ENCODE results near the gene RAP2A. TPM values are rescaled to one million over a fixed set of nuclear protein-coding genes. Genes with fewer than 3 reads are reported as not detected.

Gene RAP2A
- polyA plus RNA-seq (2012; ENCODE audit: insufficient read length, low read depth) = 8.8 TPM

DNA sequence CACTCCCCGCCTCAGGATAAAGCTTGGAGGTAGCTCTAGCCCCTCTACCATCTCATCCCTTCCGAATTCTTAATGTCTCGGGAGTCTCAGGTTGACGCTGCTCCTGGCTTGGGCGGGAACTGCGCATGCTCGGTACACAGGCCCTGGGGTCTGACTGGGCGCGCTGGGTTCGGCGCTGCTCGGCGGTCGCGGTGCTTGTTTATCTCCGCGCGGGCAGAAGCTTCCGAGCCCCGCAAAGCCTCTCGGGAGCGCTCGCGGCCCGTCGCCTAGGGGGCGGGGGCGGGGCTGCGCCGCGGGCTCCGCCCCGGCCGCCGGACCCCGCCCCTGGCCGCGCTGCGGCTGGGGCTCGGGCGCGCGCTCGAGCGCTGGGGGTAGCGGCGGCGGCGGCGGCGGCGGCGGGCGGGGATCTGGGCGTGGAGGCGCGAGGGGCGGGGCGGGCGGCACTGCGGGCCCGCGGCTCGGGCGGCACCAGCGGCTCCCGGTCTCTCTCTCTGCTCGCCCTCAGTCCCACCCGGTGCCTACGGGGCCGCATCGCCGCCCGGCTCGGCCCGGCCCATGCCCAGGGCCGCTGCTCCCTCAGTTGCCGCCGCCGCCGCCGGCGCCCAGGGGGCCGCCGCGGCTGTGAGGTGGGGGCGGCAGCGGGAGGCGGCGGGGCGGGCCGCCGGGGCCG, at the start of gene RAP2A:
Gene RAP2A (plus strand): TSS at position 443 of the 670 bp plus-strand sequence. CDS start 302 bp downstream, outside the sequence.
- TF ChIP-seq POLR2AphosphoS5 (IDR thresholded peaks at IDR 0.05; ENCODE audit: low read depth, low read length) (no peak), FOXP2 (optimal IDR thresholded peaks at IDR 0.05; ENCODE audit: borderline replicate concordance, extremely low read depth, extremely low read length, insufficient read depth) (peak; percentile 88), TAF1 (IDR thresholded peaks at IDR 0.05; ENCODE audit: borderline replicate concordance, insufficient read depth, low read length) (no peak), SIN3A (IDR thresholded peaks at IDR 0.05; ENCODE audit: borderline replicate concordance, insufficient read depth, low read length) (no peak)

DNA sequence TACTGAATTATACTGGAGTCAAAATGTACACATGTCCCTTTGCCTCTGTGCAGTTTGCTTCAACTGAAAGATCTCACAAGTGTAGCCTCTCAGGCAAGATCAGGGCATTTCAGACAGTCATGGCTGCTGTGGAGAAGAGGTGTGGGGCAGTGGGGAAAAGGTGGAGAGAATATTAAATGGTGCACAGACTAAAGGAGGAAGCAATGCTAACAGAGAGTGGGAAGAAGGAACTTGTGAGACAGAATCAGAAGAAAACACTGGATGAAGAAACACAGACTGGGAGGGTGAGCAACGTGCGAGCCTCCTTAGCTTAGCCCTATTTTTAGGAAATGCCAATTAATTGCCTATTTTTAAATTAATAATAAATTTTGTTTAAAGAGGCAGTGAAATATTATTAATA, 49.6 kb upstream of the RAP2A start:
- TF ChIP-seq, protein P1, sequence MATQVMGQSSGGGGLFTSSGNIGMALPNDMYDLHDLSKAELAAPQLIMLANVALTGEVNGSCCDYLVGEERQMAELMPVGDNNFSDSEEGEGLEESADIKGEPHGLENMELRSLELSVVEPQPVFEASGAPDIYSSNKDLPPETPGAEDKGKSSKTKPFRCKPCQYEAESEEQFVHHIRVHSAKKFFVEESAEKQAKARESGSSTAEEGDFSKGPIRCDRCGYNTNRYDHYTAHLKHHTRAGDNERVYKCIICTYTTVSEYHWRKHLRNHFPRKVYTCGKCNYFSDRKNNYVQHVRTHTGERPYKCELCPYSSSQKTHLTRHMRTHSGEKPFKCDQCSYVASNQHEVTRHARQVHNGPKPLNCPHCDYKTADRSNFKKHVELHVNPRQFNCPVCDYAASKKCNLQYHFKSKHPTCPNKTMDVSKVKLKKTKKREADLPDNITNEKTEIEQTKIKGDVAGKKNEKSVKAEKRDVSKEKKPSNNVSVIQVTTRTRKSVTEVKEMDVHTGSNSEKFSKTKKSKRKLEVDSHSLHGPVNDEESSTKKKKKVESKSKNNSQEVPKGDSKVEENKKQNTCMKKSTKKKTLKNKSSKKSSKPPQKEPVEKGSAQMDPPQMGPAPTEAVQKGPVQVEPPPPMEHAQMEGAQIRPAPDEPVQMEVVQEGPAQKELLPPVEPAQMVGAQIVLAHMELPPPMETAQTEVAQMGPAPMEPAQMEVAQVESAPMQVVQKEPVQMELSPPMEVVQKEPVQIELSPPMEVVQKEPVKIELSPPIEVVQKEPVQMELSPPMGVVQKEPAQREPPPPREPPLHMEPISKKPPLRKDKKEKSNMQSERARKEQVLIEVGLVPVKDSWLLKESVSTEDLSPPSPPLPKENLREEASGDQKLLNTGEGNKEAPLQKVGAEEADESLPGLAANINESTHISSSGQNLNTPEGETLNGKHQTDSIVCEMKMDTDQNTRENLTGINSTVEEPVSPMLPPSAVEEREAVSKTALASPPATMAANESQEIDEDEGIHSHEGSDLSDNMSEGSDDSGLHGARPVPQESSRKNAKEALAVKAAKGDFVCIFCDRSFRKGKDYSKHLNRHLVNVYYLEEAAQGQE (IDR thresholded peaks at IDR 0.05; ENCODE audit: insufficient read depth in 1 of 2, low read depth in 2 of 2, low read length in 2 of 2) = no peak
- no peak for TF ChIP-seq POLR2AphosphoS5 (IDR thresholded peaks at IDR 0.05; ENCODE audit: low read depth, low read length)
- no peak for TF ChIP-seq SIN3A (IDR thresholded peaks at IDR 0.05; ENCODE audit: borderline replicate concordance, insufficient read depth, low read length)
- no peak for TF ChIP-seq FOXP2 (optimal IDR thresholded peaks at IDR 0.05; ENCODE audit: borderline replicate concordance, extremely low read depth, extremely low read length, insufficient read depth)

DNA sequence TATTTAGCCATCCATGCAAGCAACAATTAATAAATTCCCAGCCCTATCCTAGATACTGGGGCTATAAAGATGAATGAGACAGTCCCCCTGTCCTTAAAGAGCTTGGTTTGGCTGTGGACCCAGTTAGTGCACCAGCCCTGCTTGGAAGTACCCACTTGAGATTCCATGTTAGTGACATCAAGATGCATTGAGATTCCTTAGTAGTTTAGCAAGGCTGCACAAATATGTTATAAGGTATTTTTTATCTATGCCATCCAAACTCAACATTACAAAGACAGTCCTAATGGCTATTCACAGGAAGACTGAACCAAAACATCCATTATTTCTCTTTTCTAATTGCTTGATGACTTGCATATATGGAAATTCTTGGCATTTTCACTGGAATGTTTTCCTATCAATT, 48.8 kb upstream of the RAP2A start:
- TF ChIP-seq, protein P1 (IDR thresholded peaks at IDR 0.05; ENCODE audit: insufficient read depth in 1 of 2, low read depth in 2 of 2, low read length in 2 of 2) = no peak

DNA sequence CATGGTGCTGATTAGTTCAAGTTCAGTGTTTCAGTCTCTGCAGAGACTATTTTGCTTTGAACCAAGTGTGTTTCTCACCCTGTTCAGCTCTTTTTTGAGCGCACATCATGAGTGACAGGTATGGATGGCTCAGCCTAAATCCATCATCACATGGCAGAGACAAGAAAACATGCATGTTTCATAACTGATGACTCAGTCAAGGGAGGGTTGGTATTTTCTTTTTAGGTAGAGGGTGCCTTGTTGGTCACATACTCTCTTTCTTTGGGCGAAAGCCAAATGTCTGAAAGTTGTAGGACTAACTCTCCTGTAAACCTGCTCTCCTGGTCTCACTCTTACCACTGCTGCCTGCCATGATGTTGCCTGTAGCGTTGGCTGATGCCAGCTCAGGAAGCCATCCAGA, 48.1 kb upstream of the RAP2A start:
- TF ChIP-seq, protein P1 (IDR thresholded peaks at IDR 0.05; ENCODE audit: insufficient read depth in 1 of 2, low read depth in 2 of 2, low read length in 2 of 2) = no peak
- TF ChIP-seq POLR2AphosphoS5 (IDR thresholded peaks at IDR 0.05; ENCODE audit: low read depth, low read length) = no peak
- TF ChIP-seq SIN3A (IDR thresholded peaks at IDR 0.05; ENCODE audit: borderline replicate concordance, insufficient read depth, low read length) = no peak
- TF ChIP-seq TAF1 (IDR thresholded peaks at IDR 0.05; ENCODE audit: borderline replicate concordance, insufficient read depth, low read length) = no peak
- no peak for TF ChIP-seq FOXP2 (optimal IDR thresholded peaks at IDR 0.05; ENCODE audit: borderline replicate concordance, extremely low read depth, extremely low read length, insufficient read depth)

DNA sequence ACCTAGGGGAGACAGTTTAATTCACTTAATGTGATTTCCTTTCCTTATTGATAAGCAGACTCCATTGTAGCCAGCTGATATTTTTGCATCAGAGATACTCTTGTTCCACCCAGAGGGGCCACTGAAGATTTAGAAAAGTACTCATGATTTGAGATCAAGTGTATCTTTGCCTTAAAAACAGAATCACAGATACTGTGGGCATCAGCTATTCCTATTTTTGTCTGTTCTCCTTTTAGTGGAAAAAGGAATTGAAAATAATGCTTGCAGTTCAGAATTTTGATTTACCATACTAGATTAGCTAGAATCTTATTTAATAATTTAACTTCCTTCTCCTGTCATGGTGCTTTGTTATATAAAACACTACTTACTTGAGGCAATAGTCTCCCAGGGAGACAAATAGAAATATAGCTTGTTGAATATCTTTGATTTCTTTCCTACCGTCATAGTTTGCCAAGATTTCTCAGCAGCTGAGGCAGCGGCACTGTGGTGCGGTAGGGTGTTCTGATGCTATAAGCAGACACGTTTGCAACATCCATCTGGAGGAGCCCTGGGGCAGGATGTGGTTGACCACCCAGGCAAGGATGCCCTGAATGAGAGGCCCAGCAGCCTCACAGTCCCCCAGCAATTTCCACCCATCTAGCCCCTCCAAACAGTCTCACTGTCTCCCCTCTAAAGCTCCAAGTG, 47.0 kb upstream of the RAP2A start:
- TF ChIP-seq SIN3A (IDR thresholded peaks at IDR 0.05; ENCODE audit: borderline replicate concordance, insufficient read depth, low read length) (no peak), FOXP2 (optimal IDR thresholded peaks at IDR 0.05; ENCODE audit: borderline replicate concordance, extremely low read depth, extremely low read length, insufficient read depth) (no peak), POLR2AphosphoS5 (IDR thresholded peaks at IDR 0.05; ENCODE audit: low read depth, low read length) (no peak), TAF1 (IDR thresholded peaks at IDR 0.05; ENCODE audit: borderline replicate concordance, insufficient read depth, low read length) (no peak)
- TF ChIP-seq, protein P1 (IDR thresholded peaks at IDR 0.05; ENCODE audit: insufficient read depth in 1 of 2, low read depth in 2 of 2, low read length in 2 of 2) = no peak

Data from PFSK-1 (cell line).